ENCODE data around the gene AOX1.

GRCh38 chr2:200603972-200604371 lies 18.2 kb downstream of the AOX1 start:
- no peak for TF ChIP-seq CTCF (IDR thresholded peaks at IDR 0.05)
- TF ChIP-seq, protein P1, sequence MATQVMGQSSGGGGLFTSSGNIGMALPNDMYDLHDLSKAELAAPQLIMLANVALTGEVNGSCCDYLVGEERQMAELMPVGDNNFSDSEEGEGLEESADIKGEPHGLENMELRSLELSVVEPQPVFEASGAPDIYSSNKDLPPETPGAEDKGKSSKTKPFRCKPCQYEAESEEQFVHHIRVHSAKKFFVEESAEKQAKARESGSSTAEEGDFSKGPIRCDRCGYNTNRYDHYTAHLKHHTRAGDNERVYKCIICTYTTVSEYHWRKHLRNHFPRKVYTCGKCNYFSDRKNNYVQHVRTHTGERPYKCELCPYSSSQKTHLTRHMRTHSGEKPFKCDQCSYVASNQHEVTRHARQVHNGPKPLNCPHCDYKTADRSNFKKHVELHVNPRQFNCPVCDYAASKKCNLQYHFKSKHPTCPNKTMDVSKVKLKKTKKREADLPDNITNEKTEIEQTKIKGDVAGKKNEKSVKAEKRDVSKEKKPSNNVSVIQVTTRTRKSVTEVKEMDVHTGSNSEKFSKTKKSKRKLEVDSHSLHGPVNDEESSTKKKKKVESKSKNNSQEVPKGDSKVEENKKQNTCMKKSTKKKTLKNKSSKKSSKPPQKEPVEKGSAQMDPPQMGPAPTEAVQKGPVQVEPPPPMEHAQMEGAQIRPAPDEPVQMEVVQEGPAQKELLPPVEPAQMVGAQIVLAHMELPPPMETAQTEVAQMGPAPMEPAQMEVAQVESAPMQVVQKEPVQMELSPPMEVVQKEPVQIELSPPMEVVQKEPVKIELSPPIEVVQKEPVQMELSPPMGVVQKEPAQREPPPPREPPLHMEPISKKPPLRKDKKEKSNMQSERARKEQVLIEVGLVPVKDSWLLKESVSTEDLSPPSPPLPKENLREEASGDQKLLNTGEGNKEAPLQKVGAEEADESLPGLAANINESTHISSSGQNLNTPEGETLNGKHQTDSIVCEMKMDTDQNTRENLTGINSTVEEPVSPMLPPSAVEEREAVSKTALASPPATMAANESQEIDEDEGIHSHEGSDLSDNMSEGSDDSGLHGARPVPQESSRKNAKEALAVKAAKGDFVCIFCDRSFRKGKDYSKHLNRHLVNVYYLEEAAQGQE (IDR thresholded peaks at IDR 0.05; ENCODE audit: insufficient read depth in 1 of 2, low read depth in 2 of 2, low read length in 1 of 2): no peak
- TF ChIP-seq POLR2AphosphoS5 (IDR thresholded peaks at IDR 0.05; ENCODE audit: low read depth, low read length): no peak
- TF ChIP-seq SIN3A (IDR thresholded peaks at IDR 0.05; ENCODE audit: borderline replicate concordance, insufficient read depth, low read depth, low read length): no peak

Measured in Panc1 (cell line).